SU-DHL-6 (cell line): ENCODE results near the gene EPHX1.

Experiments used
- H2AFZ ChIP-seq: fragments of 200-600 bp; sonication (generic); 2 replicates; pipeline ENCODE4 v1.6.1; 2014; ENCODE audit warnings: low read depth, mild to moderate bottlenecking, moderate library complexity, mixed read lengths, antibody characterized with exemption, low read length; ENCODE audit not compliant: severe bottlenecking
- H3F3A ChIP-seq: fragments of 200-600 bp; shearing (Covaris generic); 2 replicates; pipeline ENCODE4 v1.6.0; 2016; ENCODE audit warnings: antibody characterized with exemption, mild to moderate bottlenecking; ENCODE audit not compliant: insufficient read depth
- H3K27ac ChIP-seq: fragments of 200-600 bp; sonication (generic); 2 replicates; pipeline ENCODE4 v1.5.1; 2016; ENCODE audit warnings: low read depth, mild to moderate bottlenecking, low read length, moderate library complexity, mixed read lengths
- H3K27me3 ChIP-seq: fragments of 200-600 bp; sonication (generic), shearing (Covaris generic); 2 replicates; pipeline ENCODE4 v1.6.0; 2014; ENCODE audit warnings: mild to moderate bottlenecking, low read length
- H3K36me3 ChIP-seq: fragments of 200-600 bp; sonication (generic); 2 replicates; pipeline ENCODE4 v1.6.1; 2014; ENCODE audit warnings: mild to moderate bottlenecking, low read length, mixed read lengths
- H3K4me2 ChIP-seq: fragments of 300-600, 200-600 bp; shearing (Covaris generic), sonication (generic); 2 replicates; pipeline ENCODE4 v1.6.0; 2014; ENCODE audit warnings: low read length, low read depth, mild to moderate bottlenecking; ENCODE audit not compliant: poor library complexity, severe bottlenecking
- H3K4me3 ChIP-seq: fragments of 200-600 bp; sonication (generic); 2 replicates; pipeline ENCODE4 v1.5.1; 2014; ENCODE audit warnings: antibody characterized with exemption, low read length, mild to moderate bottlenecking, mixed read lengths; ENCODE audit not compliant: insufficient read depth, poor library complexity, severe bottlenecking
- H3K79me2 ChIP-seq: fragments of 200-600 bp; sonication (generic); 2 replicates; pipeline ENCODE4 v1.6.1; 2014; ENCODE audit warnings: mild to moderate bottlenecking, low read length, moderate library complexity; ENCODE audit not compliant: insufficient read depth
- H3K9ac ChIP-seq: fragments of 200-600 bp; sonication (generic); 2 replicates; pipeline ENCODE4 v1.7.0; 2014; ENCODE audit warnings: mild to moderate bottlenecking, low read length
- H3K9me2 ChIP-seq: fragments of 200-600 bp; sonication (generic); replicated peaks from 2 replicates; pipeline ENCODE4 v1.6.1; 2014; ENCODE audit warnings: low read length; ENCODE audit not compliant: insufficient read depth
- H3K9me3 ChIP-seq: fragments of 200-600 bp; sonication (generic); 2 replicates; pipeline ENCODE4 v1.6.1; 2014; ENCODE audit warnings: low read length, mixed read lengths; ENCODE audit not compliant: insufficient read depth
- H4K20me1 ChIP-seq: fragments of 200-600 bp; sonication (generic); 2 replicates; pipeline ENCODE4 v1.6.1; 2014; ENCODE audit warnings: low read depth, mild to moderate bottlenecking, antibody characterized with exemption, low read length, moderate library complexity, mixed read lengths
- CTCF ChIP-seq: fragments of 200-600 bp; sonication (generic); IDR thresholded peaks from one replicate; pipeline ENCODE4 v1.5.1; 2017; ENCODE audit warnings: antibody characterized with exemption, mild to moderate bottlenecking, low read length, moderate library complexity; ENCODE audit not compliant: insufficient read depth, poor library complexity, severe bottlenecking
- EZH2phosphoT487 ChIP-seq: fragments of 200-600 bp; sonication (generic), shearing (Covaris generic); conservative IDR thresholded peaks from 2 replicates; pipeline ENCODE4 v1.6.1; 2018; ENCODE audit warnings: mild to moderate bottlenecking, antibody characterized with exemption, low read length, moderate library complexity, mixed read lengths

The EPHX1 gene

GRCh38 chr1:225870911-225871310 is 61.0 kb downstream of the EPHX1 start:
- Histone ChIP-seq H3K36me3 (no peaks in the 10 kb centered on the region), H2AFZ (no peak overlapping the region), H3K79me2 (no peaks in the 10 kb centered on the region), H3K9me3 (no peaks in the 10 kb centered on the region), H3F3A (no peaks in the 10 kb centered on the region), H3K9ac (no peak overlapping the region), H3K27ac (no peak overlapping the region), H3K4me3 (no peak overlapping the region), H3K9me2 (no peaks in the 10 kb centered on the region), H4K20me1 (no peaks in the 10 kb centered on the region), H3K27me3 (no peaks in the 10 kb centered on the region), H3K4me2 (no peak overlapping the region)
- TF ChIP-seq EZH2phosphoT487 (no peak), CTCF (no peak)

DNA sequence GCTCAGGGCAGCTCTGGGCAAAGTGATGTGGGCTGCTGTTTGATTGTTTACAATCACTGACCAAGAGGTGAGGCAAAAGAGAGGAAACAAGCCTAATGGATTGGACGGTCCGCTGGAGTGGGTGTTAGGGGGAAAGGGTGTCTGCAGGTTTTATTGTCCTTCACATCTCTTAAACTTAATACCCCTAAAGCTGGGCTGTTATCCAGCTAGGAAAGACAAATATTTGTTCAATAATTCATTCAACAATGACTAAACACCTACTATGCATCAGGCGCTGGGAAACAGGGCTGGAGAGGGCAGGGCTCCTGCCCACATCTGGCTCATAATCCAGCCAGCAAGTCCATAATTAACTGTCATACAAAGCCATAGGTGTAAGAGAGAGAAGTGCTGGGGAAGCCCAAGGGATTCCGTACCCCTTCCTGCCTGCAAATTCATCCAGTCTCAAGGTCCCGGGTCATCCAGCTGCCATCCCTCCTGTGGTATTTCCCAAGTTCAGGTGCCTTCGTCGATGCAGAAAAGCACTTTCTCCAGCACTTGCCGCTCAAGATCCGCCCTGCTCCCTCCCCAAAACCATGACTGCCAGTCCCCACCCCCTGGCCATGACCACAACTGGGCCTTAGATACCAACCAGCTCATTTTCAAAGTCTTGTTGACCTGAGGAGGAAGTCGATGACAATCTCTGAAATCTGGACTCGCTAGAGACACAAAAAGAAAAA is 61.6 kb downstream of the EPHX1 start:
- H3K9me3 ChIP-seq, result no peaks in the 10 kb centered on the region
- H3K4me2 ChIP-seq, result no peak overlapping the region
- H2AFZ ChIP-seq, result no peak overlapping the region
- no peaks in the 10 kb centered on the region for H3K36me3 ChIP-seq
- no peak for TF ChIP-seq CTCF
- no peak for TF ChIP-seq EZH2phosphoT487
- no peak overlapping the region for H3K27ac ChIP-seq
- no peaks in the 10 kb centered on the region for H3F3A ChIP-seq
- H3K9ac ChIP-seq, result no peak overlapping the region
- H3K27me3 ChIP-seq, result no peaks in the 10 kb centered on the region
- no peaks in the 10 kb centered on the region for H3K79me2 ChIP-seq
- H4K20me1 ChIP-seq, result no peaks in the 10 kb centered on the region
- H3K4me3 ChIP-seq, result no peak overlapping the region
- H3K9me2 ChIP-seq, result no peaks in the 10 kb centered on the region

GRCh38 chr1:225872075-225872430 is 62.1 kb downstream of the EPHX1 start:
- Histone ChIP-seq H3K79me2 (no peaks in the 10 kb centered on the region), H2AFZ (no peak overlapping the region), H4K20me1 (no peaks in the 10 kb centered on the region), H3K36me3 (no peaks in the 10 kb centered on the region), H3K4me3 (no peak overlapping the region), H3K9me3 (no peaks in the 10 kb centered on the region), H3K9me2 (no peaks in the 10 kb centered on the region), H3K27me3 (no peaks in the 10 kb centered on the region), H3F3A (no peaks in the 10 kb centered on the region), H3K9ac (no peak overlapping the region), H3K27ac (no peak overlapping the region), H3K4me2 (no peak overlapping the region)
- no peak for TF ChIP-seq EZH2phosphoT487
- no peak for TF ChIP-seq CTCF
